ENCODE data around the gene DCP1B.

The DCP1B gene

GRCh38 chr12:1918081-1918883, 86.0 kb downstream of the DCP1B start, which contains the start of gene CACNA2D4:
TSS of gene CACNA2D4 (minus strand) at chr12:1918652. CDS start at chr12:1918473, 179 bp downstream.
- DNase-seq: no peak

GRCh38 chr12:1917172-1918070, 86.8 kb downstream of the DCP1B start:
- no peak for DNase-seq

DNA sequence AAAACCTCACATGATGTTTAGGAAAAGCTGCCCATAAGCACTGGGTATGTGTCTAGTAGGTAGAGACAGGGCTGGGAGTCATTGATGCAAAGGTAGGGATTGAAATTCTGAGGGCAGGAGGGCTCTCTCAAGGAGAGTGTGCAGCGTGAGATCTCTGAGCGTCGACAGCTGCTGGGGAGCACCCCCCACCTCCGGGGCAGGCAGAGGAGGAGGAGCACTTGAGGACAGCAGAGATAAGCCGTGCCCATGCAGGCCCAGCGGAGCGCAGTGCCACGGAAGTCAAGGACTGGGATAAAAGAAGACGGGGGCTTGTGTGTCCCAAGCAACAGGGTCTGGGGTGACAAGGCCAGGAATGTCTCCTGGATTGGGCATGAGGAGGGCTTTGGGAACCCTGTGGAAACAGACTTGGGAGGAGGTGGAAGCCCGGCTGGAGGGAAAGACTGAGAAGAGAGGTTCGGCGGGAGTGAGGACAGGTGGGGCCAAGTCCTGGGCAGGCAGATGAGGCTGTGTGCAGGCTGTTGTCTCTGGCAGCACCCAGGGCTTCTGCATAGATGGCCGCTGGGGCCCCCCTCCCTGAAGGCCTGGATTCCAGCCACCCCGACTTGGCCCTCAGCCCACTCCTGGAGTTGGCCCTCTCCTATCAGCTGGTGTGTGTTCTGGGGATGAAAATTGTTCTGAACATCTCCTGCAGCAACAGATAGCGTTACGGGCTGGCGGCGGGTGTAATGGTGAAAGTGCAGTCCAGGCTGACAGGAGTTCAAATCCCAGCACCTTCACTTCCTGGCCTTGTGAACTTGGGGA, 87.7 kb downstream of the DCP1B start:
- DNase-seq: no peak

DNA sequence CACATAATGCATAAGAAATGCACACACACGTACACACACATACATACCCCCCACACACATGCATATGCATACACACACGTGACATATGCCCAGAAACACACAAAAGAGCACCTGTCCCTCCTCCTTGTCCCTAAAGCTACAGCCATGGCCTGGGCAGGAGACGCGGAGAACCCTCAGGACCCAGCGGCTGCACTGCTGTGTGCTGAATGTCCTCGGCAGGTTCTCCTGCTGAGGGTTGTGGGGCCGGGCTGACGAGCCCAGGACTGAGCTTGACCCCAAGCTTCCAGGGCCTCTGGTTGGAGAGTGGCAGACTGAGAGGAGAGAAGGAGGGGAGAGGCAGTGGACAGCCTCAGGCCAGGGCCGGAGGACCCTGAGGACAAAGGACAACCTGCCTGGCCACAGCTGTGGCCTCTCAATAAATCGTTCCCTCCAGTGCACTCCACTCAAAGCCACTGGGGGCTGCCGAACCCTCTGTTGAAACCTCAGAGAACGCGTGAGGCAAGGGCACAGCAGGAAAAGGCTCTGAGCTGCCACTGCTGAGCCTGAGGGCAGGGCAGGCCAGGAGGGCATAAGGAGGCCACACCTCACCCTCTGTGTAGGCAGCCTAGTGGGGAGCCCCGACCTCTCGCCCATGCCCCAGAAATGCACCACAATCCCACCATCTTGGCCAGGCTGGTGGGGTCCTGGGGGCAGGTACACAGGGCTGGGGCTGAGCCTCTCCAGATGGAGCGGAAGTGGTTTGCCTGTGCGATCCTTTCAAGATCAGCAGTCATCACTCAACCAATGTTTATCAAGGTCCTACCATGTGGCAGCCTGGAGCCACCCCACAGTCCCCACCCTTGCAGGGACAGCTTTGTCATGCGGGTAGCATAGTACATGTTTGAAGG, 88.9 kb downstream of the DCP1B start:
- no peak for DNase-seq

- no peak for DNase-seq
Measured at GRCh38 chr12:1914114-1914911, 89.9 kb downstream of the DCP1B start.

DNA sequence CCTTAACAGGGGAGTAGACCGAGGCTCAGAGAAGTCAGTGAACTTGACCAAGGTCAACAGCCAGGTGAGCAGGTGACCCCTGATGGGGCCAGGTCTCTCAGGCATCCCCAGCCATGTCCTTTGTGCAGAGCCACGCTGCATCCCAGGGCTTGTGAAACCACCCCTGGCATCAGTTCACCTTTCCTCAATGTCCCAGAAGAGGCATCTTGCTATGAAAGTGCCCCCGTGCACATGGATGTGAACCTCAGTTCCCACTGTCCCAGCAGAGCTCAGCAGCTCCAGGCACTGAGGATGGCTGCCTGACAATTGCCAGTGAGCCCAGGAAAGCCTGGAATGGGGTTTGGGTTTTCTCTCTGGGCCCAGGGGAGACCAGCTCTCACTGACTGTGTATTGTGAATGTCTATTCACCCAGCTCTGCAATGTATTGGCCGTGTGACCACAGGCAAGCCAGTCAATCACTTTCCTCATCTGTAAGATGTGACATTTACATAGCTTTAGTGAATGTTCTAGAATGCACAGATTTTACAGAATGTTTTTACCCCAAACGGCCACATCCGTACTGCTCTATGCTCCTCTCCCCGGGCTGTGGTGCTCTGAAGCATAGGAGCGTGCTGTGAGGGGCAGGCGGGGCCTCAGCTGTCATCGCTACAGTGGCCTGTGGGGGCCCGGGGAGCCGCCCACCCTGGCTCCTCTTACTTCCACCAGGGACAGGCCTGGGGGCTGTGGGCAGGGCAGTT, 90.7 kb downstream of the DCP1B start:
- DNase-seq: no peak

- no peak for DNase-seq
Measured at GRCh38 chr12:1912580-1913376, 91.5 kb downstream of the DCP1B start.

DNA sequence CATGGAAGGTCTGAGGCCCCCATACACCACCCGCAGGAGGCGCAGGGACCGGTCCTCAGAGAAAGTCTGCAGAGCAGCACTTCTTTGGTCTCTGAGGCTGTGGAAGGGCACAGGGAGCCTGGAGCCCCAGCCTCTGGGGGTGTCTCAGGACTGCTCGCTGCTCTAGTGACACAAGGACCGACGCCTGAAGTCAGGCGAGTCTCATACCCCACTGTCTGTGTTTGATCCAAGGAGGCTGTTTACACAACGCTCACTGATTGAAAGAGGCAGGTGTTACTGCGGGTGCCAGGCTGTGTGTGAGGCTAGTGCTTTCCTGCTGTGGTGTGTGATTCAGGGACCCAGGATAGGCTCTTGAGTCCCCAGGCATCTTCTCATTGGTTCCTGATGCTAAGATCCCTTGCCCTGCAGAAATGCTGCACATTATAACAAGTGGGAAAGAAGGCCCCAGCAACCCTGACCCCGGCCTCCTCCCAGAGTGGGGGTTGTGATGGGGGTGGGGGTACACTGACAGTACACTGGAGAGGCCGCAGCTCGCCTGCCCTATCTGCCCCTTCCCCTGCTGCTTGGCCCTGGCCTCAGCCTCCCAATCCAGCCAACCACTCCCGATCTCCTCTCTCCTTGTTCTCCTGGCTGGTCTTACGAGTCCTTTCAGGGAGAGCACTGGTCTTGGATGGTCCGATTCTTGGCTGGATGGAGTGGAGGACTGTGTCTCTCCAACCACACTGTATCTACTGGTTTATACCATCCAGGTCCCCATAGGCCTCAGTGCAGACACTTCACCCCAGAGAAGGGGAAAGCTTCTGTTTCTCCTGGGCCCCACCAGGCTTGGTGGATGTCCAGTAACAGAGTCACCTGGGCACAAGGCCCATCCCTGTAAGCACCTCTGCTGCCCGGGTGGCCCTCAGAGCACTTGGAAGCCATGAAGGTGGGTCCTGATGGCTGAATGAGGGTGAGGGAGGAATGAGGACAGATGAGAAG, 92.4 kb downstream of the DCP1B start:
- peak; percentile 28 for DNase-seq

DNA sequence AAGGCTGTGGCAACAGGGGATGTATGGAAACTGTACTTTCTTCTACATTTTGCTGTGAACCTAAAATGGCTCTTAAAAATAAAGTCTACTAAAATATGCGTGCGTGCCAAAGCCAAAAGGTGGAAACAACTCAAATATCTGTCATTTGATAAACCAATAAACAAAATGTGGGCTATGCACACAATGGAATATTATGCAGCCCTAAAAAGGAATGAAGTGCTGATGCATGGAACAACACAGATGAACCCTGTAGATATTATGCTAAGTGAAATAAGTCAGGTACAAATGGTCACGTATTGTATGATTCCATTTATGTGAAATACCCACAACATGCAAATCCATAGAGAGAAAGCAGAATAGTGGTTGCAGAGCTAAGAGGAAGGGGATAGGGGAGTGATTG, 93.8 kb downstream of the DCP1B start:
- no peak for DNase-seq

GRCh38 chr12:1908758-1909157, 95.5 kb downstream of the DCP1B start:
- DNase-seq: no peak

DNA sequence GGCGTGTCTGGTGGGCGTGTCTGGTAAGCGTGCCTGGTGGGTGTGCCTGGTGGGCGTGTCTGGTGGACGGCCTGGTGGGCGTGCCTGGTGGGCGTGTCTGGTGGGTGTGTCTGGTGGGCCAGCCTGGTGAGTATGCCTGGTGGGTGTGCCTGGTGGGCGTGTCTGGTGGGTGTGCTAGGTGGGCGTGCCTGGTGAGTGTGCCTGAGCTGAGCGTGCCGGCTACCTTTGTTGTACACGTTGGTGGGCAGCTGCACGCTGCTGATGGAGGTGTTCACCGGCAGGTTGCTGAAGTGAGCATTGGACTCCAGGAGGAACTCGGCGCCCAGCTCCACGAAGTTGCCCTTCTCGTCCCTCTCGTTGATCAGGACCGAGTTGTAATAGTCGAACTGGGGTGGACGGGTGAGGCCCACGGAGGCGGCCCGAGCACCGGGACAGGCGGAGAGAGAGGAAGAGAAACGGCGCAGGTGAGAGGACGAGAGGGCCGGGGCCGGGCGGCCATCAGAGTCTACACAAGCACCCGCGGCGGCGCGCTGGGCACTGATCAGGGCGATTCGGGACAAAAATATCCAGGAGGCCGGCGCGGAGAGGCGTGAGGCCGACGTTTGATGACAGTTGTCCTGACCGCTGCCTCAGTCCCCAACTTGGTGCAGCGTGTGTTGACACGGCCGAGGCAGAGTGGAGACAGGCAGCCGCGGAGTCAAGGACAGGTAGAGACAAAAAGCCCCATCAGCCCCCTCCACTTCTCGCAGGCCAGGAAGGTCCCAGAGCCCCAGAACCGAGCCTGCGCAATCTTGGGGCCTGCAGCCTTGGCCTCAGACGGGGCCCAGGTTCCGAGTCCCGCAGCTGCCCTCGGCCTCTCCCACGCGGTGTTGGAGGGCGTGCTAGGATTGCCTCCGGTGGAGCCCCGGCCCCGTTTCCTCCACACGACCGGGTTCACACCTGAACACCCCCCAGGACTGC, 96.3 kb downstream of the DCP1B start:
- no peak for DNase-seq

DNA sequence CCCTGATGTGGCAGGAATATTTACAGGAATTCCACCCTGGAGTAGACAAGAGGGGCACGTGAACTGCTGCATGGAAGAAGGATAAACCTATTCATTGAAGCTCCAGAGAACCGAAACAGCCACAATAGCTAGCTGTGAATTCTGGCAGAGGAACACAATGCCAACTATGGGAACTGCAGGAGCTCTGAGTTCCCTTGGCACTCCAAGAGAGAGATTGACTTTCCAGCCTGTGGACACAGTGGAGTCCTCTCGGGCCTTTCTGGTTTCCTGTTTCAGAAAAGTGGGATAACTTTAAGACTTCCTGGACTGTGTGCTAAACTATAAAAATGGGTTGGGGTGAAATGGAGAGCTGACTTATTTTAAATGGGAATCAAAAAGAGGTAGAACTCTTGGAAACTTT, 97.7 kb downstream of the DCP1B start:
- no peak for DNase-seq

GRCh38 chr12:1904875-1905274, 99.4 kb downstream of the DCP1B start:
- DNase-seq: no peak

GRCh38 chr12:1896964-1897363, 107.3 kb downstream of the DCP1B start:
- no peak for DNase-seq

Measured in NCI-H1417 treated with DMSO at 0.1 percent for 48 hours (cell line).